ENCODE results near the gene DHRS4L2.
"Not testable (repeated sequence)": the region's sequence is repeated elsewhere in the genome, so short reads cannot be mapped to it uniquely, and the experiment has no call there.

Gene DHRS4L2

DNA sequence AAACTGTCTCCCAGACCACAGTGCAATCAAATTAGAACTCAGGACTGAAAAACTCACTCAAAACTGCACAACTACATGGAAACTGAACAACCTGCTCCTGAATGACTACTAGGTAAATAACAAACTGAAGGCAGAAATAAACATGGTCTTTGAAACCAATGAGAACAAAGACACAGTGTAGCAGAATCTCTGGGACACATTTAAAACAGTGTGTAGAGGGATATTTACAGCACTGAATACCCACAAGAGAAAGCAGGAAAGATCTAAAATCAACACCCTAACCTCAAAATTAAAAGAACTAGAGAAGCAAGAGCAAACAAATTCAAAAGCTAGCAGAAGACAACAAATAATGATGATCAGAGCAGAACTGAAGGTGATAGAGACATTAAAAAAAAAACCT, 14.7 kb upstream of the DHRS4L2 start:
- DNase-seq (ENCODE audit: low read depth in 1 of 2, low spot score in 1 of 2); H3K4me3 ChIP-seq (replicated peaks; ENCODE audit: insufficient read depth, low read length); H3K27me3 ChIP-seq (ENCODE audit: insufficient read depth, poor library complexity, severe bottlenecking); H3K27ac ChIP-seq (replicated peaks): not testable (repeated sequence)

DNA sequence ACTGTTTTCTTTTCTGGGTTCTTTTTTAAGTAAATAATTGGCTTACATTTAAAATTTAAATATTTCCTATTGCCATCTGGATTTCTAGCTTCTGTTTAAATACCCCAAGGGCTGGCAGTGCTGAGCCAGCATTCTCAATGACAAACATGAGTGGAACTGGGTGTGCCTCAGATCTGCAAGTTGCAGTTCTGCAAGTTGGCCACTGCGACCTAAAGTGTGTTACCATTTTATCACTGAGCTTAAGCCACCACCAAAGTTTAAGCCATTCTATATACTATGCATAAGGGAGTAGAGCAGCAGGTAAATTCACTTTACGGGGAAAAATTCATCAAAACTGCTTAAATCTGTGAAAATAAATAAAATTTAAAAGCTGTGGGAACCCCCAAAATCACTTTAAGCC, 11.5 kb upstream of the DHRS4L2 start:
- not testable (repeated sequence) for H3K4me3 ChIP-seq (replicated peaks; ENCODE audit: insufficient read depth, low read length); H3K27me3 ChIP-seq (ENCODE audit: insufficient read depth, poor library complexity, severe bottlenecking); H3K27ac ChIP-seq (replicated peaks); DNase-seq (ENCODE audit: low read depth in 1 of 2, low spot score in 1 of 2)

DNA sequence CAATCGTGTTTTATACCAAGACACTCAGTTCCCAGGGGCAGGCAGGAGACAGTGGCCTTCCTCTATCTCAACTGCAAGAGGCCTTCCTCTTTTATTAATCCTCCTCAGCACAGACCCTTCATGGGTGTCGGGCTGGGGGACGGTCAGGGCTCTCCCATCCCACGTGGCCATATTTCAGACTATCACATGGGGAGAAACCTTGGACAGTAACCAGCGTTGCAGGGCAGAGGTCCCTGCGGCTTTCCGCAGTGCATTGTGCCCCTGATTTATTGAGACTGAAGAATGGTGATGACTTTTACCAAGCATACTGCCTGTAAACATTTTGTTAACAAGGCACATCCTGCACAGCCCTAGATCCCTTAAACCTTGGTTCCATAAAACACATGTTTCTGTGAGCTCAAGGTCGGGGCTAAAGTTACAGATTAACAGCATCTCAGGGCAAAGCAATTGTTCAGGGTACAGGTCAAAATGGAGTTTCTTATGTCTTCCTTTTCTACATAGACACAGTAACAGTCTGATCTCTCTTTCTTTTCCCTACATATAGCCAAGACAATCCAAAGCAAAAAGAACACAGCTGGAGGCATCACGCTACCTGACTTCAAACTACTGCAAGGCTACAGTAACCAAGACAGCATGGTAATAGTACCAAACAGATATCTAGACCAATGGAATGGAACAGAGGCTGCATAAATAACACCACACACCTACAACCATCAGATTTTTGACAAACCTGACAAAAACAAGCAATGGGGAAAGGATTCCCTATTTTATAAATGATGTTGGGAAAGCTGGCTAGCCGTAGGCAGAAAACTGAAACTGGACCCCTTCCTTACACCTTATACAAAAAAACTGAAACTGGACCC, 6.5 kb upstream of the DHRS4L2 start:
- DNase-seq (ENCODE audit: low read depth in 1 of 2, low spot score in 1 of 2); H3K27ac ChIP-seq (replicated peaks); H3K4me3 ChIP-seq (replicated peaks; ENCODE audit: insufficient read depth, low read length); H3K27me3 ChIP-seq (ENCODE audit: insufficient read depth, poor library complexity, severe bottlenecking): not testable (repeated sequence)

DNA sequence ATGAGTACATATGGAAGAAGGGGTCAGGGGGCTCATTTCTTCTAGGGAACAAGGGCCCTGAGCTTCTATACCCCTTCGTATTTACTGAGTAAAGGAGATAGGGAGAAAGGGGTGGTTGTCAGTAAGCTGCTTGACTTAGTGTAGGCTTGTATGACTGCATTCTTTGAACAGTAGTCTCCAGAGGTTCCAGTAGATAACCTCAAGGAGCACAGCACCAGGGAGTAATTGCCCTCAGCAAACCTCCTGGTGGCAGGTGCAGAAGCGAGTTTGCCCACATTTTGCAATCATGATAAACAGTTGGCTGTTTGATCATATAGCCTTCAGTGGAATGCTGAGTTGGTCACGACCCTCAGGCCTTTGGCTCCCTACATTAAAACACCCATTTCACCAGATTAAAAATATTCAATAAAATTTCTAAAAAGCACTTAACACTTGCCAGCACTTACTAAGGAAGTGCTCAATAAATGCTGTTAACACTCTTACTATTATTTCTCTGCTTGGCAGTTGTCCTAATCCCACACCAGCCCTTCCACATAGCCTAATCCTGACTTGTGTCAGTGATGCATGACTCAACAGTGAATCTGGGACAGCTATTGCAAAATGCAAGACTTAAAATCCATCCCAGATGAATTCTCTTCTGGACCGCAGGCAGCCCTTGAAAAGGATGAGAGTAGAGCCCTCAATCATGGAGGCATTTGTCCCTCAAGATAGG, 3.7 kb upstream of the DHRS4L2 start:
- H3K4me3 ChIP-seq (replicated peaks; ENCODE audit: insufficient read depth, low read length) = no peak overlapping the region
- TF ChIP-seq POLR2AphosphoS5 (IDR thresholded peaks at IDR 0.05; ENCODE audit: low read depth) (no peak), SPI1 (IDR thresholded peaks at IDR 0.05; ENCODE audit: borderline replicate concordance, low read depth) (no peak), GABPA (IDR thresholded peaks at IDR 0.05; ENCODE audit: low read depth) (no peak)
- TF ChIP-seq, protein P1, sequence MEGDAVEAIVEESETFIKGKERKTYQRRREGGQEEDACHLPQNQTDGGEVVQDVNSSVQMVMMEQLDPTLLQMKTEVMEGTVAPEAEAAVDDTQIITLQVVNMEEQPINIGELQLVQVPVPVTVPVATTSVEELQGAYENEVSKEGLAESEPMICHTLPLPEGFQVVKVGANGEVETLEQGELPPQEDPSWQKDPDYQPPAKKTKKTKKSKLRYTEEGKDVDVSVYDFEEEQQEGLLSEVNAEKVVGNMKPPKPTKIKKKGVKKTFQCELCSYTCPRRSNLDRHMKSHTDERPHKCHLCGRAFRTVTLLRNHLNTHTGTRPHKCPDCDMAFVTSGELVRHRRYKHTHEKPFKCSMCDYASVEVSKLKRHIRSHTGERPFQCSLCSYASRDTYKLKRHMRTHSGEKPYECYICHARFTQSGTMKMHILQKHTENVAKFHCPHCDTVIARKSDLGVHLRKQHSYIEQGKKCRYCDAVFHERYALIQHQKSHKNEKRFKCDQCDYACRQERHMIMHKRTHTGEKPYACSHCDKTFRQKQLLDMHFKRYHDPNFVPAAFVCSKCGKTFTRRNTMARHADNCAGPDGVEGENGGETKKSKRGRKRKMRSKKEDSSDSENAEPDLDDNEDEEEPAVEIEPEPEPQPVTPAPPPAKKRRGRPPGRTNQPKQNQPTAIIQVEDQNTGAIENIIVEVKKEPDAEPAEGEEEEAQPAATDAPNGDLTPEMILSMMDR (IDR thresholded peaks at IDR 0.05; ENCODE audit: insufficient read depth, low read length) = no peak
- TF ChIP-seq, protein P2, sequence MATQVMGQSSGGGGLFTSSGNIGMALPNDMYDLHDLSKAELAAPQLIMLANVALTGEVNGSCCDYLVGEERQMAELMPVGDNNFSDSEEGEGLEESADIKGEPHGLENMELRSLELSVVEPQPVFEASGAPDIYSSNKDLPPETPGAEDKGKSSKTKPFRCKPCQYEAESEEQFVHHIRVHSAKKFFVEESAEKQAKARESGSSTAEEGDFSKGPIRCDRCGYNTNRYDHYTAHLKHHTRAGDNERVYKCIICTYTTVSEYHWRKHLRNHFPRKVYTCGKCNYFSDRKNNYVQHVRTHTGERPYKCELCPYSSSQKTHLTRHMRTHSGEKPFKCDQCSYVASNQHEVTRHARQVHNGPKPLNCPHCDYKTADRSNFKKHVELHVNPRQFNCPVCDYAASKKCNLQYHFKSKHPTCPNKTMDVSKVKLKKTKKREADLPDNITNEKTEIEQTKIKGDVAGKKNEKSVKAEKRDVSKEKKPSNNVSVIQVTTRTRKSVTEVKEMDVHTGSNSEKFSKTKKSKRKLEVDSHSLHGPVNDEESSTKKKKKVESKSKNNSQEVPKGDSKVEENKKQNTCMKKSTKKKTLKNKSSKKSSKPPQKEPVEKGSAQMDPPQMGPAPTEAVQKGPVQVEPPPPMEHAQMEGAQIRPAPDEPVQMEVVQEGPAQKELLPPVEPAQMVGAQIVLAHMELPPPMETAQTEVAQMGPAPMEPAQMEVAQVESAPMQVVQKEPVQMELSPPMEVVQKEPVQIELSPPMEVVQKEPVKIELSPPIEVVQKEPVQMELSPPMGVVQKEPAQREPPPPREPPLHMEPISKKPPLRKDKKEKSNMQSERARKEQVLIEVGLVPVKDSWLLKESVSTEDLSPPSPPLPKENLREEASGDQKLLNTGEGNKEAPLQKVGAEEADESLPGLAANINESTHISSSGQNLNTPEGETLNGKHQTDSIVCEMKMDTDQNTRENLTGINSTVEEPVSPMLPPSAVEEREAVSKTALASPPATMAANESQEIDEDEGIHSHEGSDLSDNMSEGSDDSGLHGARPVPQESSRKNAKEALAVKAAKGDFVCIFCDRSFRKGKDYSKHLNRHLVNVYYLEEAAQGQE (IDR thresholded peaks at IDR 0.05; ENCODE audit: insufficient replicate concordance, low read depth) = no peak
- peak in 1 of 2 experiments; percentile 39 for DNase-seq (ENCODE audit: low read depth in 1 of 2, low spot score in 1 of 2)
- H3K27ac ChIP-seq (replicated peaks) = no peak overlapping the region
- H3K27me3 ChIP-seq (ENCODE audit: insufficient read depth, poor library complexity, severe bottlenecking) = no peaks in the 10 kb centered on the region

DNA sequence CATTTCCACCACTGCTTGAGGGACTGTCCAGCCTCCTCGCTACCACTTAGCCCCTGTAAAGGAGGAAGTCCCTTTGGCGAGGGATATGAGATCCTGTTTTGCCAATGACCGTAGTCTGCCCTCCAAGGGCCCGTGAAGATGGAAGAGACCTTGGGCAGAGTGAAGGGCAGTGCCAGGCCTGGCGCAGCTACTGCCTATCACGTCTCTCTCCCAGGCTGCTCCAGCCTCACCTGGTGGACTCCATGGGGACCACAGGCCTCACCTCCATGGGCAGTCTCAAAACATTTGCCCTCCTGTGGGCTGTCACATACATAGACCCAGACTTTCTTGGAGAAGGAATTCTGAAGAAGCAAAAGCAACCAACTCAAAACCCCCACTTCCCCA, 514 bp upstream of the DHRS4L2 start:
- peak overlapping the region; percentile 85 for H3K27ac ChIP-seq (replicated peaks)
- not testable (repeated sequence) for DNase-seq (ENCODE audit: low read depth in 1 of 2, low spot score in 1 of 2); H3K4me3 ChIP-seq (replicated peaks; ENCODE audit: insufficient read depth, low read length); H3K27me3 ChIP-seq (ENCODE audit: insufficient read depth, poor library complexity, severe bottlenecking)

DNA sequence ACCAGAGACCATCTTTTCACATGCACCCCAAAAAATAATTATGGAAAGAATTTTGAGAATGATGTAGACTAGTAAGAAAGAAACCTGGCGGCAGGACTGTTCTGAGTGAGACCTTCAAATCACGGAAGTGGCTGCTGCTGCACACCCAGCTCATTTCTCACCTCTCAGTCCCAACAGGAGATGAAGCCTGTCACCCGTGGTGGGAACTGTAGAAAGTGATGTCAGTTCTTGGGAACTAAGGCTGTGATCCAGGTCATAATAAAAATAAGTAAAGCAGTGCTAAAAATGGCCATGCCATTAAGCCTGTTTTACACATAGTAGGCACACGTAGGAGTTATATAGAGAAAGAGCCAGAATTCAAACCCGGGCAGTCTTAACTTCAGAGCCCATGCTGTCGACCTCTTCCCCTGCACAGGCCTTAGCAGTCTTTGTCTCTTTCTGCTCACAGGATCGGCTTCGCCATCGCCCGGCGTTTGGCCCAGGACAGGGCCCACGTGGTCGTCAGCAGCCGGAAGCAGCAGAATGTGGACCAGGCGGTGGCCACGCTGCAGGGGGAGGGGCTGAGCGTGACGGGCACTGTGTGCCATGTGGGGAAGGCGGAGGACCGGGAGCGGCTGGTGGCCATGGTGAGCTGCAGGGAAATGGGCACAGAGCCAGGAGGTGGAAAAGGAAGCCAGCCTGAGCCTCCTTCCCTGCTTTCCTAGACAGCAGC, 1.2 kb downstream of the DHRS4L2 start:
- H3K27me3 ChIP-seq (ENCODE audit: insufficient read depth, poor library complexity, severe bottlenecking); DNase-seq (ENCODE audit: low read depth in 1 of 2, low spot score in 1 of 2): not testable (repeated sequence)
- Histone ChIP-seq H3K27ac (replicated peaks) (peak overlapping the region; percentile 85), H3K4me3 (replicated peaks; ENCODE audit: insufficient read depth, low read length) (peak overlapping the region; percentile 55)

DNA sequence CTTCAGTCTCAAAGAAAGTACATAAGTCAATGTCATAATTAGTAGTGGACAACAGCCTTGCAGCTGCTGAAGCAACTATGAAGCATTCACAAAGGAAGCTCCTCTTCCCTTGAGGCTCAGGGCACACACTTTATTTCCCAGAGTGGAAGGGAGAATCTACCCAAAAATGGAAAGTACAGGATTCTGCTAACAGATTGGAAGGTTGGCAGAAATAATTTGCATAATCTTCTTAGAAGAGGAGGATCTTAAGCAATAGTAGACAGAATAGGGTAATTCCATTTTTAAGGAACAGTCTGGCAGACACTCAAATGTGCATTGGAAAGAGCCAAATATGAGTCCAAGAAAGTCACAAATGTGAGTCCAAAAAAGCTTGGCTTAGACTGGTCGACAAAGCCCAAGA, 2.2 kb downstream of the DHRS4L2 start:
- not testable (repeated sequence) for H3K27me3 ChIP-seq (ENCODE audit: insufficient read depth, poor library complexity, severe bottlenecking); DNase-seq (ENCODE audit: low read depth in 1 of 2, low spot score in 1 of 2); H3K27ac ChIP-seq (replicated peaks); H3K4me3 ChIP-seq (replicated peaks; ENCODE audit: insufficient read depth, low read length)

DNA sequence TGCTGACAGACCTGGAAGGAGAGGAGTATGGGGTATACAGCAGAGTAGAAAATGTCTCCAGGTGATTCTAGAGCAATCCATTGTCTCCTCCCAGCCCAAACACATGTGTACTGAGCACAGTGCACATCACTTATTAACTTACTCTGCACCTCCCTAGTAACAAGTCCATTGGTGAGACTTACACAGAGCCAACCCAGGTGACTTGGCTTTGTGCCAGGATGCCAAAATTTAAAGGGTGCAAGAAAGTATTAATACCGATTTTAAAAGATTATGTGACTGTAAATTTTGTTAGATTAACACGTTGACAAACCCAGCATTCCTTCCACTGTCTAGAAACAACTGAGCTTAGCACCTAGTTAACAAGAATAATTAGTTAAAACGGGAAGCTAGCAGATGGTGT, 4.3 kb downstream of the DHRS4L2 start:
- DNase-seq (ENCODE audit: low read depth in 1 of 2, low spot score in 1 of 2); H3K4me3 ChIP-seq (replicated peaks; ENCODE audit: insufficient read depth, low read length); H3K27ac ChIP-seq (replicated peaks); H3K27me3 ChIP-seq (ENCODE audit: insufficient read depth, poor library complexity, severe bottlenecking): not testable (repeated sequence)

DNA sequence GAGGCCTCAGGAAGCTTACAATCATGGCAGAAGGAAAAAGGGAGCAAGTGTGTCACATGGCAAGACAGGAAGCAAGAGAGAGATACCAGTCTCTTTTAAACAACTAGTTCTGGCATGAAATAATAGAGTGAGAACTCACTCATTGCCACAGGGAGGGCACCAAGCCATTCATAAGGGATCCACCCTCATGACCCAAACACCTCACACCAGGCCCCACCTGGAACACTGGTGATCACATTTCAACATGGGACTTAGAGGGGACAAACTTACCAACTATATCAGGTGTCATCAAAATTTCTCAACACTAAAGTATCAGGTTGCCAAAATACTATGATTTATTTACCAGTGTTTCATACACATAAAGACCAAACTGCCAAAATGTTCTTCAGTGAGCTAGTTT, 7.3 kb downstream of the DHRS4L2 start:
- H3K27ac ChIP-seq (replicated peaks); H3K4me3 ChIP-seq (replicated peaks; ENCODE audit: insufficient read depth, low read length); DNase-seq (ENCODE audit: low read depth in 1 of 2, low spot score in 1 of 2); H3K27me3 ChIP-seq (ENCODE audit: insufficient read depth, poor library complexity, severe bottlenecking): not testable (repeated sequence)

DNA sequence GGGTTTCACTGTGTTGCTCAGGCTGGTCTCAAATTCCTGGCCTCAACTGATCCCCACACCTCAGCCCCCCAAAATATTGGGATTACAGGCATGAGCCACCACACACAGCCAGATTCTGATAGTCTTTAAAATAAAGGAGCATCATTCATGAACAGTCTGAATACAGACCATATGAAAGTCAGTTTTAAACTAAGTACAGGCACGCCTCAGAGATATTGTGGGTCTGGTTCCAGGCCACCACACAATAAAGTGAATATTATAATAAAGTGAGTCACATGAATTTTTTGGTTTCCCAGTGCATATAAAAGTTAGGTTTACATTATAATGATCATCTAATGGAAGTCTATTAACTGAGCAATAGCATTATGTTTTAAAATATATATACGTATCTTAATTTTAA, 8.1 kb downstream of the DHRS4L2 start:
- not testable (repeated sequence) for H3K27me3 ChIP-seq (ENCODE audit: insufficient read depth, poor library complexity, severe bottlenecking); H3K4me3 ChIP-seq (replicated peaks; ENCODE audit: insufficient read depth, low read length); H3K27ac ChIP-seq (replicated peaks); DNase-seq (ENCODE audit: low read depth in 1 of 2, low spot score in 1 of 2)

DNA sequence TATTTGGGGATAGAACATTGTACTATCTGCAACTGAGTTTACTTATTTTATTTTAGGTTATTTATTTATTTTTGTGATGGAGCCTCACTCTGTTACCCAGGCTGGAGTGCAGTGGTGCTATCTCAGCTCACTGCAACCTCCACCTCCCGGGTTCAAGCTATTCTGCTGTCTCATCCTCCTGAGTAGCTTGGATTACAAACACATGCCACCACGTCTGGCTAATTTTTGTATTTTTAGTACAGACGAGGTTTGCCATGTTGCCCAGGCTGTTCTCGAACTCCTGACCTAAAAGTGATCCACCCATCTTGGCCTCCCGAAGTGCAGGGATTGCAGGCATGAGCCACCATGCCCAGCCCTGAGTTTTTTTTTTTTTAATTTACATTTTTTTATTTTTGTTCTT, 10.9 kb downstream of the DHRS4L2 start:
- not testable (repeated sequence) for H3K4me3 ChIP-seq (replicated peaks; ENCODE audit: insufficient read depth, low read length); H3K27me3 ChIP-seq (ENCODE audit: insufficient read depth, poor library complexity, severe bottlenecking); H3K27ac ChIP-seq (replicated peaks); DNase-seq (ENCODE audit: low read depth in 1 of 2, low spot score in 1 of 2)
